ENCODE measurements around the gene SBF2. TPM values are rescaled to one million over a fixed set of nuclear protein-coding genes. Genes with fewer than 3 reads are reported as not detected.

The SBF2 gene
- total and polyA plus RNA-seq, 9 of the 15 experiments (the other 6 are each of a cell fraction or from before 2014, with no cell fraction given) = 0.80 to 9.5 (median 5.0) TPM

DNA sequence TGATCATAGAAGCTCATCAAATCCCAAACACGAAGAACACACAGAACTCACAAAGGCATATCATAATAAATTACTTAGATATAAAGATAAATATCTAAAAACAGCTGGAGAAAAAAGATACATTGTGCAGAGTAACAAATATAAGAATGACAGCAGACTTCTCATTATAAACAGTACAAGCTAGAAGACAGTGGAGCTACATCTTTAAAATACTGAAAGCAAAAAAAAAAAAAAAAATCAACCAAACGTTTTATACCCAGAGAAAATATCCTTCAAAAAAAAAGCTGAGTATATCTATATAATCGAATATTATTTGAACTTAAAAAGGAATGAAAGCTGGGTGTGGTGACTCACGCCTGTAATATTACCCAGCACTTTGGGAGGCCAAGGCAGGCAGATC, 90.0 kb downstream of the SBF2 start (continued):
- TF ChIP-seq ETV6 (IDR thresholded peaks at IDR 0.05; ENCODE audit: borderline replicate concordance in 1 of 2, low read depth in 2 of 2, low read length in 1 of 2) (no peak), ETV6 (CRISPR knock-in tag; IDR thresholded peaks at IDR 0.05; ENCODE audit: borderline replicate concordance) (no peak), ZNF431 (CRISPR knock-in tag; IDR thresholded peaks at IDR 0.05) (no peak), NR2C2 (CRISPR knock-in tag; IDR thresholded peaks at IDR 0.05) (no peak), NR2C2 (tag; IDR thresholded peaks at IDR 0.05) (no peak), ZNF134 (CRISPR knock-in tag; conservative IDR thresholded peaks at IDR 0.05) (no peak), BCL6 (CRISPR knock-in tag; IDR thresholded peaks at IDR 0.05) (no peak), MYBL2 (IDR thresholded peaks at IDR 0.05; ENCODE audit: low read depth) (no peak), MYBL2 (CRISPR knock-in tag; IDR thresholded peaks at IDR 0.05; ENCODE audit: borderline replicate concordance) (no peak), GATAD2B (IDR thresholded peaks at IDR 0.05; ENCODE audit: borderline replicate concordance) (no peak), PTRF (tag; IDR thresholded peaks at IDR 0.05) (no peak), DPF2 (IDR thresholded peaks at IDR 0.05) (no peak)
- TF ChIP-seq, protein P1, sequence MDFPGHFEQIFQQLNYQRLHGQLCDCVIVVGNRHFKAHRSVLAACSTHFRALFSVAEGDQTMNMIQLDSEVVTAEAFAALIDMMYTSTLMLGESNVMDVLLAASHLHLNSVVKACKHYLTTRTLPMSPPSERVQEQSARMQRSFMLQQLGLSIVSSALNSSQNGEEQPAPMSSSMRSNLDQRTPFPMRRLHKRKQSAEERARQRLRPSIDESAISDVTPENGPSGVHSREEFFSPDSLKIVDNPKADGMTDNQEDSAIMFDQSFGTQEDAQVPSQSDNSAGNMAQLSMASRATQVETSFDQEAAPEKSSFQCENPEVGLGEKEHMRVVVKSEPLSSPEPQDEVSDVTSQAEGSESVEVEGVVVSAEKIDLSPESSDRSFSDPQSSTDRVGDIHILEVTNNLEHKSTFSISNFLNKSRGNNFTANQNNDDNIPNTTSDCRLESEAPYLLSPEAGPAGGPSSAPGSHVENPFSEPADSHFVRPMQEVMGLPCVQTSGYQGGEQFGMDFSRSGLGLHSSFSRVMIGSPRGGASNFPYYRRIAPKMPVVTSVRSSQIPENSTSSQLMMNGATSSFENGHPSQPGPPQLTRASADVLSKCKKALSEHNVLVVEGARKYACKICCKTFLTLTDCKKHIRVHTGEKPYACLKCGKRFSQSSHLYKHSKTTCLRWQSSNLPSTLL (IDR thresholded peaks at IDR 0.05) = no peak
